Panc1 (cell line): Measurements from ENCODE around the gene KMO. TPM values are rescaled to one million over a fixed set of nuclear protein-coding genes. Genes with fewer than 3 reads are reported as not detected.

ENCODE experiments used
- ATAC-seq: fragments of 200-7000 bp; cut with Tn5 transposase; 2 replicates; pipeline ENCODE4 v1.9.1; 2020; ENCODE audit warnings: mild to moderate bottlenecking, moderate library complexity
- BruUV-seq: library from RNA; stranded (reverse); fragments of 400-500 nt; replicated peaks from 2 replicates; lab custom pipeline; 2021; lab: Mats Ljungman, UMichigan
- CTCF ChIA-PET: fragments of 300-600 bp; sonication (Branson Sonifier 250); formaldehyde crosslinking; loops from one replicate; lab custom pipeline; 2022; ENCODE audit warnings: antibody characterized with exemption; lab: Charles Lee
- POLR2A ChIA-PET: fragments of 300-600 bp; sonication (Branson Sonifier 250); formaldehyde crosslinking; loops from one replicate; lab custom pipeline; 2022; ENCODE audit warnings: antibody characterized with exemption; lab: Charles Lee
- DNase-seq: peaks from one replicate; pipeline ENCODE4 v3.0.0-alpha.2; 2010; ENCODE audit warnings: low read depth, low spot score
- H3K27ac ChIP-seq: 2 replicates; pipeline ENCODE4 v1.5.1; 2011; ENCODE audit warnings: mild to moderate bottlenecking, low read length, inconsistent platforms
- H3K27me3 ChIP-seq: fragments of 200-500 bp; sonication (Bioruptor generic); 2 replicates; pipeline ENCODE4 v1.6.0; 2014; ENCODE audit warnings: low read length, inconsistent platforms; ENCODE audit not compliant: control insufficient read depth, insufficient read depth
- H3K36me3 ChIP-seq: fragments of 200-500 bp; sonication (Bioruptor generic); 2 replicates; pipeline ENCODE4 v1.5.1; 2014; ENCODE audit warnings: inconsistent platforms, mild to moderate bottlenecking, low read length, moderate library complexity; ENCODE audit not compliant: control insufficient read depth, insufficient read depth
- H3K4me1 ChIP-seq: 2 replicates; pipeline ENCODE4 v1.5.1; 2011; ENCODE audit warnings: inconsistent platforms, mild to moderate bottlenecking, low read length, moderate library complexity; ENCODE audit not compliant: control insufficient read depth, insufficient read depth
- H3K4me3 ChIP-seq, 2 experiments: 2 replicates each; pipeline ENCODE4 v1.5.1; 2011 to 2012; ENCODE audit warnings: low read depth in 2 of 2, low read length in 2 of 2, mild to moderate bottlenecking in 2 of 2, inconsistent platforms in 1 of 2, moderate library complexity in 1 of 2
- H3K9me3 ChIP-seq: fragments of 200-500 bp; sonication (Bioruptor generic); 2 replicates; pipeline ENCODE4 v1.5.1; 2014; ENCODE audit warnings: low read depth, mild to moderate bottlenecking, inconsistent platforms, low read length, moderate library complexity; ENCODE audit not compliant: control insufficient read depth, insufficient read depth
- CTCF ChIP-seq: fragments of 450-650 bp; IDR thresholded peaks from 2 replicates; pipeline ENCODE4 v1.5.1; 2017; ENCODE audit warnings: mild to moderate bottlenecking
- POLR2AphosphoS5 ChIP-seq: IDR thresholded peaks from 2 replicates; pipeline ENCODE4 v1.6.1; 2012; ENCODE audit warnings: mild to moderate bottlenecking, low read depth, low read length, moderate library complexity
- REST ChIP-seq, 2 experiments: IDR thresholded peaks; 2 replicates each; pipeline ENCODE4 v1.6.1; 2011 to 2012; ENCODE audit warnings: low read depth in 2 of 2, control low read depth in 1 of 2, low read length in 1 of 2, mild to moderate bottlenecking in 1 of 2, moderate library complexity in 1 of 2; ENCODE audit not compliant: insufficient read depth in 1 of 2
- SIN3A ChIP-seq: IDR thresholded peaks from 2 replicates; pipeline ENCODE4 v1.6.1; 2012; ENCODE audit warnings: low read depth, mild to moderate bottlenecking, low read length, moderate library complexity, borderline replicate concordance; ENCODE audit not compliant: insufficient read depth
- TCF7L2 ChIP-seq: IDR thresholded peaks from 2 replicates; pipeline ENCODE4 v1.6.1; 2011; ENCODE audit warnings: mild to moderate bottlenecking, low read depth, low read length, inconsistent platforms
- in situ Hi-C: cut with HindIII; loops from 2 replicates; pipeline ENCODE4 v1.10.0; 2016; ENCODE audit warnings: low sequenced_read_pairs, low pct_unique_long_range_greater_than_20kb
- intact Hi-C: fragments of 100-400 bp; cut with micrococcal nuclease; formaldehyde crosslinking; loops from one replicate; pipeline ENCODE4 v1.10.0; 2022; ENCODE audit not compliant: unreplicated experiment
- total RNA-seq: library from RNA; stranded (reverse); gene quantifications from one replicate; pipeline ENCODE4 v1.2.1, GENCODE V29; 2021; ENCODE audit not compliant: unreplicated experiment

The KMO gene
- total RNA-seq, 1 experiment from 2014 or later, result 1.8 TPM

GRCh38 chr1:241589521-241589920 lies 57.3 kb downstream of the KMO start:
- peaks cover 14% of the 10 kb centered on the region for H3K4me1 ChIP-seq
- POLR2A ChIA-PET, result no interaction called here
- in situ Hi-C loops (no loop called here), intact Hi-C loops (no loop called here)
- TF ChIP-seq SIN3A, result no peak
- no peak for TF ChIP-seq TCF7L2
- no peak for TF ChIP-seq CTCF
- DNase-seq (no peak), ATAC-seq (no peak)
- H3K27me3 ChIP-seq, result no peaks in the 10 kb centered on the region
- CTCF ChIA-PET, result no interaction called here
- H3K9me3 ChIP-seq, result no peaks in the 10 kb centered on the region
- no TSS peak for BruUV-seq
- H3K4me3 ChIP-seq, result no peak overlapping the region
- no peaks in the 10 kb centered on the region for H3K36me3 ChIP-seq
- peak overlapping the region; percentile 73; the same call in 1 of the 2 replicates for H3K27ac ChIP-seq

- TF ChIP-seq REST (IDR thresholded peaks at IDR 0.05; ENCODE audit: insufficient read depth in 1 of 2, low read depth in 2 of 2, low read length in 1 of 2), result no peak
- TF ChIP-seq SIN3A, result no peak
- no peak for TF ChIP-seq POLR2AphosphoS5
- TF ChIP-seq CTCF, result no peak
- no peak for TF ChIP-seq TCF7L2
- Histone ChIP-seq H3K9me3 (no peaks in the 10 kb centered on the region), H3K27me3 (no peaks in the 10 kb centered on the region), H3K4me1 (peaks cover 14% of the 10 kb centered on the region), H3K27ac (peak overlapping the region; percentile 73), H3K4me3 (no peak overlapping the region), H3K36me3 (no peaks in the 10 kb centered on the region)
- in situ Hi-C loops, result no loop called here
- CTCF ChIA-PET, result interaction anchor here (0.7 kb wide), 1 partner anchor 123 kb away, joined by 5 read pairs; no protein-coding TSS in a partner anchor
- DNase-seq, result no peak
- no TSS peak for BruUV-seq
- no peak for ATAC-seq
- POLR2A ChIA-PET, result no interaction called here
- intact Hi-C loops, result no loop called here
These were observed 58.5 kb downstream of the KMO start for GRCh38 chr1:241590719-241591118.
